ENCODE data around the gene RGS9.

RGS9 gene

DNA sequence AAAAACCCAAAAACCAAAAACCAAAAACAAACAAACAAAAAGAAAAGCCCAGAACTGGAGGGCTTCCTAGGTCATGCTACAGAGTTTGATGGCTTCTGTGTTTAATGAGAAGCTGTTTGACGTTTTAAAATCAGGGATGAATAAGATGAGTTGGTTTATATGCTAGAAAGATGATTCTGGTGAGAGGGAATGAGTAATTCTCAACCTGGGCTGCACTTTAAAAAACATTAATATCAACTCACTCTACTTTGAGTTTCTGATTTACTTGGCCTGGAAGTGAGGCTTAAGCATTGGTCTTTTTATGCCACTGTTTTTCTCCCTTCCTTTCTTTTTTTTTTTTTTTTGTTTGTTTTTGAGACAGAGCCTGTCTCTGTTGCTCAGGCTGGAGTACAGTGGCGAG lies 5.1 kb downstream of the RGS9 start:
- Histone ChIP-seq H3K27ac (ENCODE audit: low read depth, low read length) (no peak overlapping the region), H3K9ac (ENCODE audit: low read length) (no peak overlapping the region), H2AFZ (ENCODE audit: low read depth, low read length, severe bottlenecking) (no peak overlapping the region), H3K36me3 (ENCODE audit: low read length) (no peaks in the 10 kb centered on the region), H3F3A (ENCODE audit: insufficient read depth) (no peaks in the 10 kb centered on the region), H3K4me2 (ENCODE audit: low read depth, low read length, poor library complexity, severe bottlenecking) (no peak overlapping the region), H3K4me3 (ENCODE audit: insufficient read depth, low read length, poor library complexity, severe bottlenecking) (no peak overlapping the region), H3K9me3 (ENCODE audit: insufficient read depth, low read length) (no peaks in the 10 kb centered on the region), H3K27me3 (ENCODE audit: low read length) (no peaks in the 10 kb centered on the region), H4K20me1 (ENCODE audit: low read depth, low read length) (no peaks in the 10 kb centered on the region), H3K9me2 (replicated peaks; ENCODE audit: insufficient read depth, low read length) (no peaks in the 10 kb centered on the region), H3K79me2 (ENCODE audit: insufficient read depth, low read length) (peaks cover 6% of the 10 kb centered on the region; the same call in 1 of the 2 replicates)
- TF ChIP-seq CTCF (IDR thresholded peaks at IDR 0.05; ENCODE audit: insufficient read depth, low read length, poor library complexity, severe bottlenecking) (no peak), EZH2phosphoT487 (conservative IDR thresholded peaks at IDR 0.05; ENCODE audit: low read length) (no peak)

DNA sequence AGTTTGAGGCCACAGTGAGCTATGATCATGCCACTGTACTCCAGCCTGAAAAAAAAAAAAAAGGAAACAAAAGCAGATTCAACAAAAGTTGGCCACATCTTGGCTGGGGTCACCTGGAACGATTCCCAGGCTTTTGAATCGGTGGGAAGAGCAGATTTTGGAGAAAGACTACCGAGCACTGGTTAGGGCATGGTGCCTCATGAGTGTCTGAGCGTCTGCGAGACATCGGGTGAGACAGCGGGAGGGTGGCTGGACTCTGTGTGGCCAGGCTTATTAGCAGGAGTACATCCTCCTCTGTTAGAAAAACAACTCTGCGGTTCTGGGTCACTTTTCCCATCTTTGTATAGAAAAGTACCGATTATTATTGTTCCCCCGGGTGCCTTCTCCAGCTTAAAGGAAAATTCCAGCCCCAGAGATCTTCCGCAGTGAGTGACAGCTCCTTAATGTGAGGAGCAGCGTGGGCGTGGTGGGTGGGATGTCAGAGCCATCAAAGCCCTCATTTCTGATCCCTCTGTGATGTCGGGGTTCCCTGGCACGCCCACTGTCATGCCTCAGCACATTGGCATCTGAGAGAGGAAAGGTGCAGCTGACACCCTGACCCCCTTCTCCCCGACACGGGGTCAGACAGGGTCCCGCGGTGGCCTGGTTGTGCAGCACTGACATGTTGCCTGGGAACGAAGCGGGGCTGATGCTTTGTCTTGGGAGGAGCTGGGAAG lies 6.9 kb downstream of the RGS9 start:
- Histone ChIP-seq H3K9me3 (ENCODE audit: insufficient read depth, low read length) (no peaks in the 10 kb centered on the region), H3K27ac (ENCODE audit: low read depth, low read length) (no peak overlapping the region), H4K20me1 (ENCODE audit: low read depth, low read length) (no peaks in the 10 kb centered on the region), H3K4me3 (ENCODE audit: insufficient read depth, low read length, poor library complexity, severe bottlenecking) (no peak overlapping the region), H3K27me3 (ENCODE audit: low read length) (no peaks in the 10 kb centered on the region), H3F3A (ENCODE audit: insufficient read depth) (no peaks in the 10 kb centered on the region), H3K9ac (ENCODE audit: low read length) (no peak overlapping the region), H2AFZ (ENCODE audit: low read depth, low read length, severe bottlenecking) (no peak overlapping the region), H3K79me2 (ENCODE audit: insufficient read depth, low read length) (peaks cover 6% of the 10 kb centered on the region; the same call in 1 of the 2 replicates), H3K4me2 (ENCODE audit: low read depth, low read length, poor library complexity, severe bottlenecking) (no peak overlapping the region), H3K9me2 (replicated peaks; ENCODE audit: insufficient read depth, low read length) (no peaks in the 10 kb centered on the region), H3K36me3 (ENCODE audit: low read length) (no peaks in the 10 kb centered on the region)
- no peak for TF ChIP-seq CTCF (IDR thresholded peaks at IDR 0.05; ENCODE audit: insufficient read depth, low read length, poor library complexity, severe bottlenecking)
- TF ChIP-seq EZH2phosphoT487 (conservative IDR thresholded peaks at IDR 0.05; ENCODE audit: low read length) = no peak

GRCh38 chr17:65145743-65146142 lies 8.6 kb downstream of the RGS9 start:
- Histone ChIP-seq H3K4me3 (ENCODE audit: insufficient read depth, low read length, poor library complexity, severe bottlenecking) (no peak overlapping the region), H4K20me1 (ENCODE audit: low read depth, low read length) (no peaks in the 10 kb centered on the region), H3K27me3 (ENCODE audit: low read length) (no peaks in the 10 kb centered on the region), H3K9me3 (ENCODE audit: insufficient read depth, low read length) (no peaks in the 10 kb centered on the region), H3K9me2 (replicated peaks; ENCODE audit: insufficient read depth, low read length) (no peaks in the 10 kb centered on the region), H3K9ac (ENCODE audit: low read length) (no peak overlapping the region), H3K79me2 (ENCODE audit: insufficient read depth, low read length) (peaks cover 9% of the 10 kb centered on the region; the same call in 1 of the 2 replicates), H2AFZ (ENCODE audit: low read depth, low read length, severe bottlenecking) (no peak overlapping the region), H3K27ac (ENCODE audit: low read depth, low read length) (no peak overlapping the region), H3K36me3 (ENCODE audit: low read length) (no peaks in the 10 kb centered on the region), H3F3A (ENCODE audit: insufficient read depth) (no peaks in the 10 kb centered on the region), H3K4me2 (ENCODE audit: low read depth, low read length, poor library complexity, severe bottlenecking) (no peak overlapping the region)
- no peak for TF ChIP-seq EZH2phosphoT487 (conservative IDR thresholded peaks at IDR 0.05; ENCODE audit: low read length)
- no peak for TF ChIP-seq CTCF (IDR thresholded peaks at IDR 0.05; ENCODE audit: insufficient read depth, low read length, poor library complexity, severe bottlenecking)

All from SU-DHL-6 (cell line).